ENCODE measurements around the gene ZFAND2A. TPM values are rescaled to one million over a fixed set of nuclear protein-coding genes. Genes with fewer than 3 reads are reported as not detected.
A peak's percentile ranks its signal among the peaks of the same experiment; 100 is the strongest.
"Not testable (repeated sequence)": the region's sequence is repeated elsewhere in the genome, so short reads cannot be mapped to it uniquely, and the experiment has no call there.

The ZFAND2A gene
- total RNA-seq = 10 to 100 TPM in 4 of 5 donors, under 1 TPM in 1; 0.89 to 44.9 (median 20.2) TPM
- 10 to 100 TPM; 37.4 to 93.6 (median 53.1) TPM for polyA plus RNA-seq
- long read RNA-seq, donor 1, partial matches to known transcripts = 0 of 6 reads
- long read RNA-seq, donor 1, other reads (novel, unspliced or antisense) = 0 of 6 reads
- long read RNA-seq, donor 2, partial matches to known transcripts = 0 of 3 reads
- long read RNA-seq, donor 2, other reads (novel, unspliced or antisense) = 0 of 3 reads
- long read RNA-seq, donor 3, partial matches to known transcripts = 0 of 3 reads
- long read RNA-seq, donor 3, other reads (novel, unspliced or antisense) = 0 of 3 reads
- long read RNA-seq, donor 4, partial matches to known transcripts = 0 of 1 reads
- long read RNA-seq, donor 4, other reads (novel, unspliced or antisense) = 0 of 1 reads
- long read RNA-seq, donor 5, transcript ZFAND2A-201 (5 exons, 860 nt) = major isoform, 6 of 6 reads
- long read RNA-seq, donor 5, partial matches to known transcripts = 0 of 6 reads
- long read RNA-seq, donor 5, other reads (novel, unspliced or antisense) = 0 of 6 reads
- long read RNA-seq, donor 6, transcript ZFAND2A-201 (5 exons, 860 nt) = major isoform, 9 of 9 reads
- long read RNA-seq, donor 6, partial matches to known transcripts = 0 of 9 reads
- long read RNA-seq, donor 6, other reads (novel, unspliced or antisense) = 0 of 9 reads
- long read RNA-seq, donor 7, transcript ZFAND2A-201 (5 exons, 860 nt) = major isoform, 11 of 12 reads
- long read RNA-seq, donor 7, partial matches to known transcripts = 0 of 12 reads
- long read RNA-seq, donor 7, other reads (novel, unspliced or antisense) = 0 of 12 reads
- long read RNA-seq, donor 8, partial matches to known transcripts = 0 of 2 reads
- long read RNA-seq, donor 8, other reads (novel, unspliced or antisense) = 0 of 2 reads
- long read RNA-seq, donor 9, transcript ZFAND2A-201 (5 exons, 860 nt) = major isoform, 5 of 5 reads
- long read RNA-seq, donor 9, partial matches to known transcripts = 0 of 5 reads
- long read RNA-seq, donor 9, other reads (novel, unspliced or antisense) = 0 of 5 reads
- long read RNA-seq, donor 10, partial matches to known transcripts = 0 of 2 reads
- long read RNA-seq, donor 10, other reads (novel, unspliced or antisense) = 0 of 2 reads

DNA sequence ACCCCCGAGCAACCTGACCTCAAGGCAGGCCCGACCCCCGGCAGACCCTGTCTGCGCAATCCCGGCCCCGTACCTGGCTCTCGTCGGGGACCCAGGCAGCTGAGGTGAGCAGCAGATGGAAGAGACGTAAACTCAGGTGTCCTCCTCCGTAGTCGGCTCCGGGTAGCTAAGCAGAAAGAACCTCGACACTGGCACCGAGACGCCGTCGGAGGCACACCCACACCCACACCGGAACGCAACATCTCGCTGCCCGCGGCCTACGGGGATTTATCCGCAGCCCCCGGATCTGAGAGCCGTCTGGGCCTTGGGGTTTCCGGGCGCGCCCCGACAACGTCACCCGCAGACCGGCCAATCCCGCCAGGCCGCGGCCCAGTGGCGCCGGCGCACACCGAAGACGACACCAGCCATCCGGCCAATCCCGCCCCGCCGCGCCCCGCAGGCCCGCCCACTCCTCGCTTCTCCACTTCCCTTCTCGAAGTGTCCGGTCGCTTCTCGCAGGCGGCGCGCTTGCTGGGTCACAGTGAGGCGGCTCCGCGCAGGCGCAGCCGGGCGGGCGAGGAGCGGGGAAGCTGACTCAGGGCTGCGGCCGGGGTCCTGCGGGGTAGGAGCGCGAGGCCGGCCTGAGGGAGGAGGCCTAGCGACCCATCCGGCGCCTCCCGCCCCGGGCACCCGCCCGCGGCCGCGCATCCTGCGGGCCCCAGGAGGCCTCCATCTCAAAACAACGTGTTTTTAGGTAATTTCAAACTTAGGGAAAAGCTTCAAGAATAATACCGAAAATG is at the start of gene ZFAND2A:
Gene ZFAND2A, minus strand, starts transcription at position 306 of the 779 bp plus-strand sequence. CDS start 1,984 bp downstream, outside the sequence.
- peak; percentile 87 to 97 (median 90) for TF ChIP-seq POLR2AphosphoS5 (IDR thresholded peaks at IDR 0.05)
- peak in 2 of 4 donors; percentile 49 to 52 for TF ChIP-seq POLR2A (IDR thresholded peaks at IDR 0.05)
- no peak for TF ChIP-seq EP300 (IDR thresholded peaks at IDR 0.05)
- intact Hi-C loops (cut with DNase I; ENCODE audit: low total_unique reads) = loop anchor here (10.0 kb wide), 1 partner anchor 165 kb away; no protein-coding TSS in a partner anchor

DNA sequence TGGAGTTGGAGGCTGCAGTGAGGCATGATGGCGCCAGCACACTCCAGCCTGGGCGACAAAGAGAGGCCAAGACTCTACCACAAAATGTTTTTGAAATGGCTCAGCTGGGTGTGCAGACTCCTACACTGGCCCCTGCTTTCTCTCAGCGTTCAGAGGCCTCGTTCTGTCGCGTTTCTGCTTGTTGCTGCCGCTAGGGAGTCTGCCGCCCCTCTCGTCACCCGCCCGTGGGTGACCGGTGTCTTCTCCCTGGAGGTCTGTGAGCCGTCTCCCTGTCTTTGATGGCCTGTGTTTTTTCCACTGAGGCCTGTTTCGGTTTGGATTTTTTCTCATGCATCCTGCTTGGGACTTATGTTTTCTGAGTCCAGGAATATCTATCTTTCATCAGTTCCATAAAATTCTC is 49.1 kb upstream of the ZFAND2A start:
- Histone ChIP-seq H3K27me3 (peaks cover 11 to 80% (median 51%) of the 10 kb centered on the region in 3 donors), H3K27ac (no peak overlapping the region), H3K36me3 (no peaks in the 10 kb centered on the region), H3K4me1 (peaks cover 7 to 15% (median 11%) of the 10 kb centered on the region in 4 donors), H3K9me3 (no peaks in the 10 kb centered on the region), H3K4me3 (no peak overlapping the region)
- DNase-seq = no peak
- 72 to 84% (median 83%) methylated on average over 14 of the region's 14 CpGs for WGBS, 5 donors
- TF ChIP-seq POLR2AphosphoS5 (IDR thresholded peaks at IDR 0.05) (no peak), EP300 (IDR thresholded peaks at IDR 0.05) (no peak), POLR2A (IDR thresholded peaks at IDR 0.05) (no peak)
- TF ChIP-seq, protein P1, sequence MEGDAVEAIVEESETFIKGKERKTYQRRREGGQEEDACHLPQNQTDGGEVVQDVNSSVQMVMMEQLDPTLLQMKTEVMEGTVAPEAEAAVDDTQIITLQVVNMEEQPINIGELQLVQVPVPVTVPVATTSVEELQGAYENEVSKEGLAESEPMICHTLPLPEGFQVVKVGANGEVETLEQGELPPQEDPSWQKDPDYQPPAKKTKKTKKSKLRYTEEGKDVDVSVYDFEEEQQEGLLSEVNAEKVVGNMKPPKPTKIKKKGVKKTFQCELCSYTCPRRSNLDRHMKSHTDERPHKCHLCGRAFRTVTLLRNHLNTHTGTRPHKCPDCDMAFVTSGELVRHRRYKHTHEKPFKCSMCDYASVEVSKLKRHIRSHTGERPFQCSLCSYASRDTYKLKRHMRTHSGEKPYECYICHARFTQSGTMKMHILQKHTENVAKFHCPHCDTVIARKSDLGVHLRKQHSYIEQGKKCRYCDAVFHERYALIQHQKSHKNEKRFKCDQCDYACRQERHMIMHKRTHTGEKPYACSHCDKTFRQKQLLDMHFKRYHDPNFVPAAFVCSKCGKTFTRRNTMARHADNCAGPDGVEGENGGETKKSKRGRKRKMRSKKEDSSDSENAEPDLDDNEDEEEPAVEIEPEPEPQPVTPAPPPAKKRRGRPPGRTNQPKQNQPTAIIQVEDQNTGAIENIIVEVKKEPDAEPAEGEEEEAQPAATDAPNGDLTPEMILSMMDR (IDR thresholded peaks at IDR 0.05) = no peak
- intact Hi-C loops (cut with DNase I; ENCODE audit: low total_unique reads) = no loop called here

More for the DNA sequence above, at the start of gene ZFAND2A:
- Histone ChIP-seq H3K4me1 (peaks cover 23 to 49% (median 44%) of the 10 kb centered on the region in 4 donors), H3K4me3 (peak within 1 kb of the TSS; percentile 76 to 97 (median 95)), H3K9me3 (no peaks in the 10 kb centered on the region), H3K27me3 (no peaks in the 10 kb centered on the region), H3K36me3 (peaks cover 20 to 56% (median 50%) of the 10 kb centered on the region in 4 donors), H3K27ac (peak within 1 kb of the TSS; percentile 93 to 99 (median 97))
- peak; percentile 99 for DNase-seq
- WGBS, 5 donors = 0 to 1% (median 0%) methylated on average over 48 to 83 of the region's 83 CpGs

- H3K4me1 ChIP-seq; H3K9me3 ChIP-seq; DNase-seq; H3K36me3 ChIP-seq; H3K4me3 ChIP-seq; H3K27ac ChIP-seq; intact Hi-C loops (cut with DNase I; ENCODE audit: low total_unique reads): not testable (repeated sequence)
- 78 to 91% (median 84%) methylated on average over 7 of the region's 7 CpGs for WGBS, 5 donors
- peaks cover 5 to 70% (median 33%) of the 10 kb centered on the region in 3 donors for H3K27me3 ChIP-seq
Measured at GRCh38 chr7:1205742-1206141, 45.7 kb upstream of the ZFAND2A start.

- Histone ChIP-seq H3K9me3 (no peaks in the 10 kb centered on the region), H3K4me3 (no peak overlapping the region), H3K27ac (no peak overlapping the region), H3K4me1 (peaks cover 0 to 4% (median 0%) of the 10 kb centered on the region in 4 donors), H3K27me3 (peaks cover 0 to 70% (median 21%) of the 10 kb centered on the region in 3 donors), H3K36me3 (no peaks in the 10 kb centered on the region)
- intact Hi-C loops (cut with DNase I; ENCODE audit: low total_unique reads) = no loop called here
- no peak for TF ChIP-seq POLR2AphosphoS5 (IDR thresholded peaks at IDR 0.05)
- TF ChIP-seq, protein P1 (IDR thresholded peaks at IDR 0.05) = no peak
- 56 to 68% (median 63%) methylated on average over 17 to 19 of the region's 19 CpGs for WGBS, 5 donors
- no peak for DNase-seq
Measured at GRCh38 chr7:1204460-1205140, 44.6 kb upstream of the ZFAND2A start.

GRCh38 chr7:1202914-1203313 is 42.9 kb upstream of the ZFAND2A start:
- intact Hi-C loops (cut with DNase I; ENCODE audit: low total_unique reads); H3K36me3 ChIP-seq; H3K27ac ChIP-seq; H3K4me1 ChIP-seq; DNase-seq; H3K4me3 ChIP-seq; H3K9me3 ChIP-seq: not testable (repeated sequence)
- WGBS, 5 donors = 91 to 98% (median 93%) methylated on average over 6 of the region's 6 CpGs
- H3K27me3 ChIP-seq = peaks cover 0 to 65% (median 6%) of the 10 kb centered on the region in 3 donors
